NOMO-1 (cell line): Measurements from ENCODE around the gene CTRB2.
"Not testable (repeated sequence)": the region's sequence is repeated elsewhere in the genome, so short reads cannot be mapped to it uniquely, and the experiment has no call there.

Experiments used
- DNase-seq, 2 experiments: peaks; one replicate each; lab custom pipeline; 2025; ENCODE audit not compliant: unreplicated experiment in 2 of 2; lab: John Stamatoyannopoulos, UW

The CTRB2 gene

GRCh38 chr16:75207831-75208230 is 870 bp upstream of the CTRB2 start:
- no peak for DNase-seq

- DNase-seq = not testable (repeated sequence)
Observed at GRCh38 chr16:75205961-75206748, 806 bp downstream of the CTRB2 start.

GRCh38 chr16:75205438-75205837 is 1.5 kb downstream of the CTRB2 start:
- DNase-seq = not testable (repeated sequence)

GRCh38 chr16:75204905-75205304 is 2.1 kb downstream of the CTRB2 start:
- DNase-seq = not testable (repeated sequence)

GRCh38 chr16:75204410-75204758 is 2.6 kb downstream of the CTRB2 start:
- no peak for DNase-seq

DNA sequence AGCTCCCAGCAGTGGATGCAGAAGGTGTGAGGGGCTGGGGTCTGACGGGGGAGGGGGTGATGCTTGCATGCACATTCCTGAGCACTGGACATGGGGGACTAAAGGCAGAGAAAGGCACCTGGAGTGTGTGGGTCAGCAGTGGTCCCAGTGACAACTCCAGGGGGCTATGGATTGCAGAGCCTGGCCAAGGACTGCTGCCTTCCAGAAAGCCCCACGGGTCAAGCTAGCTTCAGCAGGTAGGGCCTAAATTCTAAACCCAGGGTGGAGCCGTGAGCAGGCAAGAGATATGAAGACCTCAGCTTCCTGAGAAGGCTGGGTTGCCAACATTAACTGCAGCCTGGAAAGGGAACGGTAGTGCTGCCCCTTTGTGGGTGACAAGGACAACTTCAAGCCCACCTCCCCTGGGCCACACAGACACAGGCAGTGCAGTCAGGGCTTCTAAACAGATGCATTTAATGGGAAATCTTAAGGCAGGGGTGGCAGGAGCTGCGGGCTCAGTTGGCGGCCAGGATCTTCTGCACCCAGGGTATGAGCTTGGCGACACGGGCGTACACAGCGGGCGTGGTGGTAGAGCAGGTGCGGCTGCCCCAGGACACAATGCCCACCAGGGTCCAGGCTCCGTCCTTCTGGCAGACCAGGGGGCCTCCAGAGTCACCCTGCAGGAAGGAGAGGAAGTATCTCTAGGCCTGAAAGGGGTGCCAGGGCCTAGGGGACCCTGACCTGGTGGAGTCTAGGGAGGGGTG is 3.1 kb downstream of the CTRB2 start:
- no peak for DNase-seq

DNA sequence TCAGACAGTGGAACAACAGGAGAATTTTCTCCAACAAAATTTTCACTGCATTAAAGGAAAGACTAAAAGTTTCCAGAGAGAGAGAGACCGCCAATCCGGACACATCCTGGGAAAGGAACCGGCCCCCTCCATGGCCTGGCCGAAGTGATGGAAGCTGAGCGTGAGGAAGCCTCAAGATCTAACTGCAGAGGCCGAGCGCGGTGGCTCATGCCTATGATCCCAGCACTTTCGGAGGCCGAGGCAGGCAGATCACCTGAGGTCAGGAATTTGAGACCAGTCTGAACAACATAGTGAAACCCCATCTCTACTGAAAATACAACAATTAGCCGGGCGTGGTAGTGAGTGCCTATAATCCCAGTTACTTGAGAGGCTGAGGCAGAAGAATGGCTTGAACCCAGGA is 3.9 kb downstream of the CTRB2 start:
- DNase-seq = no peak

DNA sequence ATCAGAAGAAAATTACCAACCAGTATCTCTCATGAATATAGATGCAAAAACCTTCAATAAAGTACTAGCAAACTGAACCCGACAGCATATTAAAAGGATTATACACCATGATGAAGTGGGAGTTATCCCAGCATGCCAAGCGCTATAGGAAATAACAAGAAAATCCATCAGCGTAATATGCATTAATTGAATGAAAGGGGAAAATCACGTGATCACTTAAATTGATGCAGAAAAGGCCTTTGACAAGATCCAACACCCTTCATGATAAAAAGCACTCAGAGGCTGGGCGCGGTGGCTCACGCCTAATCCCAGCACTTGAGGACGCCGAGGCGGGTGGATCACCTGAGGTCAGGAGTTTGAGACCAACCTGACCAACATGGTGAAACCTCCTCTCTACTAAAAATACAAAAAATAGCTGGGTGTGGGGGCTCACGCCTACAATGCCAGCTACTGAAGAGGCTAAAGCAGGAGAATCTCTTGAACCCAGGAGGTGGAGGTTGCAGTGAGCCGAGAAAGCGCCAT is 4.8 kb downstream of the CTRB2 start:
- DNase-seq = no peak

DNA sequence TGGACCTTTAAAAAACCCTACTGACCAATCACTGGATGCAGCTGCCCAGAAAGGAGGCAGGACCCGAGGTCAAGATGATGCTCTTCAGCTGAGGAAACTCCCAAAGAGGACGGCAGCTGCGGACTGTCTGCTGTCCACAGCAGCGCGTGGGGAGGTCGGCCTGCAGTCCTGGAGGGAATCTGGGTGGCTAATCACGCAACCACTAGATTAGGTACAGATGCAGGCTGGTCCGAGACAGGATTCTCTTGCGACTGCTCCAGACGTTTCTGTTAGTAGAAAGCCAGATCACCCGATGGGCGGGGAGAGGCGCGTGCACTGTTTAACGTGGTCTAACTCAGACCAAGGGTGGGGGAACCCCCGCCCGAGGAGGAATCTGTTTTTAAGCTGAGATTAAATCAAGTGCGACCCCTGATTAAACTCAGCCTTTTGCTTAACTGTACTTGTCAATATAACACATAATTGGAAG is 8.8 kb downstream of the CTRB2 start:
- DNase-seq = no peak

GRCh38 chr16:75197522-75198134 is 9.3 kb downstream of the CTRB2 start:
- DNase-seq = peak in 1 of 2 experiments; percentile 10

DNA sequence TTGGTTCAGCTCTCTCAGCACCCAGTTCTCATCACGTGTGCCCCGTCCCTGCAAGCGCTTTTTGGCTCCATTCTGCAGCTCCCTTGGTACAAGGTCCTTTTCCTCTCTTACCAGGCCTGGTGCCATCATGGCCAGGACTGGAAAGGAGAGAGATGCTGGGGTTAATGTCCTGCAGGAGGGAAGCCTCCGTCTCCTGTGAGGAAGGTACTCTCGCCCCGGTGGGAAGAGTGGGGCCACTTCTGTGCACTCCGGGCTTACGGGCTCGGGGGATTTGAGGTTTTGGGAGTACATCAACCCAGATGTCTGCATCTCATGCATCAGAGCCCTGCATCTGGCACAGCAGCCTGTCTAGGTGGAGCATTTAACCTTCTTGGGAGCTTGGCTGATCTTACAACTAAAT is 10.1 kb downstream of the CTRB2 start:
- no peak for DNase-seq

- DNase-seq = no peak
Observed at GRCh38 chr16:75195811-75196790, 10.9 kb downstream of the CTRB2 start.

- DNase-seq = no peak
Observed at GRCh38 chr16:75193730-75194444, 13.1 kb downstream of the CTRB2 start.

GRCh38 chr16:75193265-75193650 is 13.7 kb downstream of the CTRB2 start:
- no peak for DNase-seq

DNA sequence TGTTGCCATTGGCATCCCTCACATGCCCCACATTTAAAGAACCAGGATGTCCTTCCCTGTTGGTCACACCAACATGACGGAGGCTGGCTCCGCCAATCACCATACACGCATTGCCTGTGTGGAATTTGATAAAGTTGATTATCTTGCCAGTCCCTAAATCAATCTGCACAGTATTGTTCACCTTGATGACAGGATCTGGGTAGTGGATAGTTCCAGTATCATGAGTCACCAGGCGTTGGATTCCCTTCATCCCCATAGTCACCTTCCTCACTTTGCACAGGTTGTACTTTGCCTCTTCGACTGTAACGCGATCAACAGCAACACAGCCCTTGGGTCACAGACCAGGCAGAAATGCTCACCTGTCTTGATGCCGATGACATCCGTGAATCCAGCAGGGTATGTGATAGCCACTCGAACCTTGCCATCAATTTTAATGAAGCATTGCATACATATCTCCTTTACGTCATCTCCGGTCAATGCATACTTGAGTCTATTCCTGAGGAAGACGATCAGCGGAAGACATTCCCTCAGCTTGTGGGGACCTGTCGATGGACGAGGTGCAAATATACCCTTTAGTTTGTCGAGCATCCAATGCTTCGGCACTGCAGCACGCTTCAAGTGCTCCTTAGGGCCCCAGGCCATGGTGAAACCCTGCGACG is 14.2 kb downstream of the CTRB2 start:
- DNase-seq = no peak

- DNase-seq = no peak
Observed at GRCh38 chr16:75189638-75190245, 17.2 kb downstream of the CTRB2 start.

- no peak for DNase-seq
Observed at GRCh38 chr16:75188832-75189477, 18.0 kb downstream of the CTRB2 start.

- DNase-seq = peak in 1 of 2 experiments; percentile 8
Observed at GRCh38 chr16:75181630-75182029, 25.3 kb downstream of the CTRB2 start.
